HuH-7.5 (cell line): Measurements from ENCODE around the gene ELP5.

Source experiments
- DNase-seq: peaks from one replicate; pipeline ENCODE4 v3.0.0; 2011; ENCODE audit warnings: low spot score

The ELP5 gene, protein sequence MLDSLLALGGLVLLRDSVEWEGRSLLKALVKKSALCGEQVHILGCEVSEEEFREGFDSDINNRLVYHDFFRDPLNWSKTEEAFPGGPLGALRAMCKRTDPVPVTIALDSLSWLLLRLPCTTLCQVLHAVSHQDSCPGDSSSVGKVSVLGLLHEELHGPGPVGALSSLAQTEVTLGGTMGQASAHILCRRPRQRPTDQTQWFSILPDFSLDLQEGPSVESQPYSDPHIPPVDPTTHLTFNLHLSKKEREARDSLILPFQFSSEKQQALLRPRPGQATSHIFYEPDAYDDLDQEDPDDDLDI

DNA sequence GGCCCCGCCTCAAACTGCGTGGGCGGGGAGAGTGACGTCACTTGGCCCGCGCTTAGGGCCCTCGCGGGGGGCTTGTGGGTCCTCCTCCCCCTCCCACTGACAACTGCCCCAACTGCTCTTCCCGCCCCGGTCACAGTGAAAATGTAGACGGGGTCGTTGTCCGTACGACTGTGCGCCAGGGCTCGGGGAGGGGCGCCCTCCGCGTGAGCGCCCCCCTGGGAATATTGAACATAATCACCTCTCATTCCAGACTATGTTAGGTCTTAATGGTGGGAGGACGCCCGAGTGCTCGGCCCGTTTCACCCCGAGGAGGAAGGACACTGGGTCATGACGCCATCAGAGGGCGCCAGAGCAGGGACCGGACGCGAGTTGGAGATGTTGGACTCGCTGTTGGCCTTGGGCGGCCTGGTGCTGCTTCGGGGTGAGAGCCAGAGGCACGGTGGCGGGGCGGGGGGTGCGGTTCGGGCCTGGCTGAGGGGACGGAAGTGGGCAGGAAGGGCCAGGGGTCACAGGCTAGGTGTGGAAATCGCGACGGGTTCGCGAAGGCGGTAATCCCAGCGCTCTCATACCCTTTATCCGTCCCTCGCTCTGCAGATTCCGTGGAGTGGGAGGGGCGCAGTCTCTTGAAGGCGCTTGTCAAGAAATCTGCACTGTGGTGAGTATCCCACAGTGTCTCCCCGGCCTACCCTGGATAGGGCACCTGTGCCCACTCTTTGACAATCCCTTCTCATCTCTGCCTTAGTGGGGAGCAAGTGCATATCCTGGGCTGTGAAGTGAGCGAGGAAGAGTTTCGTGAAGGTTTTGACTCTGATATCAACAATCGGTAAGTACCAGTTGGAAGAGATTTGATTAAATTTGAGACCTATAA lies at the start of gene ELP5:
Gene ELP5 (plus strand): TSS at position 40 of the 868 bp plus-strand sequence. CDS start 336 bp downstream, at position 376.
- DNase-seq = peak; percentile 84

DNA sequence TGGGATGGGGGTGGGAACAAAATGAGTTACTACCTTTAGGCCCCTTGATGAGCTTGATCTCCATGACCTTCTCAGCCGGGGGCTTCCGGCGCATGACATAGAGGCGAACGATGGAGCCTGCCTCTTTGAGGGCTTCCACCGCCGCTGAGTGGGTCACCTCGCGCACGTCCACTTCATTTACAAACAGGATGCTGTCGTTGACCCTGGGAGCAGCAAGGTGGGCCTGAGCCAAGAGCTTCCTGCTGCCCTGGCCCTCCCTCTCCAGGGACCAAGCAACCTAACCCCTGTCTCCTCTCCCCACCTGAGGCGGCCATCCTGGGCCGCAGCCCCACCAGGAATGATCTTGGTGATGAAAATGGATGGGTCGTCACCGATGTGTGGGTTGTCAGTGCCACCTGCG lies 48.6 kb upstream of the ELP5 start:
- DNase-seq = no peak

DNA sequence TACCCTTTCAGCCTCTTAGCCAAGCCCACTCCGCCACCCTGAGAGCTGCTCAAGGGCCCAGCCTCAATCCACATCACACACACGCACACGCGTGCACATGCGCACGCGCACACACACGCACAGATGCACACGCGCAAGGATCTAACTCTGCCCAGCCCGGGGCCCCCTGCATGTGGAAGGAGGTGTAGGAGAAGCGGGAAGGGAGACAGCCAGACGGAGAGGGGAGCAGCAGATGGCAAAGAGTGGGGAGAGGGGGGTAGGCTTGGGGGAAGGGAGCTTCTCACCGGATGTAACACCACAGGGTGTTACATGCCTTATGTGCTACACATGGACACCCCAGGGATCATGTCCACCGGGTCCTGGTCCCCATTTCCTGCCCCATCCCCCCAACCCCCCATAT lies 47.7 kb upstream of the ELP5 start:
- DNase-seq = no peak

DNA sequence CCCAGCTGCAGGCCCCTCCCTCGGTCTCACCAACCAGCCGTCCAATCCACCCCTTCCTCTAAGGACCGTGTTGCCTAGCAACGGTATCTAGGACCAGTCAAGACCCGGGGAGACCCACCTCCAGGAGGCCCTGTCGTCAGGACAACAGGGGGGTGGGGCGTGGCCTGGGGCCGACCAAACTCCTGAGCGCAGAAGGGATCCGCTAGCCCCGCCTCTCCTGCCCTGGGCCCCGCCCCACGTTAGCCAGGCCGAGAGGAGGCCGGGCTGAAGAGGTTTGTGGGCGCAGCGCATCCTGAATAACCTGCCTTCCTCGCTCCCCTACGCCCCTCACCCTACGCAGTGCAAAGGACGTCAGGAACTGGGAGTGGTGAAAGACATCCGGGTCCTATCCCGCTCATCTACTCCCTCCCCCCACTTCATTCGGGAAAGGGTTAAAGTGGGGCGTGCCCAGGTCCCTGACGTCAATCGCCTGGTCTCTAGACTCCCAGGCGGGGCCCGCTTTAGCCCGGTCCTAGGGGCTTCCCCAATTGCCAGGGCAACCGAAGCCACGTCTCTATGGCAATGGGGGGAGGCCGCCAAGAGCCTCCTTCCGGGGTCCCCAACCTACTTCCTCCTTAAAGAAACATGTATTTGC lies 47.1 kb upstream of the ELP5 start:
- DNase-seq = no peak

DNA sequence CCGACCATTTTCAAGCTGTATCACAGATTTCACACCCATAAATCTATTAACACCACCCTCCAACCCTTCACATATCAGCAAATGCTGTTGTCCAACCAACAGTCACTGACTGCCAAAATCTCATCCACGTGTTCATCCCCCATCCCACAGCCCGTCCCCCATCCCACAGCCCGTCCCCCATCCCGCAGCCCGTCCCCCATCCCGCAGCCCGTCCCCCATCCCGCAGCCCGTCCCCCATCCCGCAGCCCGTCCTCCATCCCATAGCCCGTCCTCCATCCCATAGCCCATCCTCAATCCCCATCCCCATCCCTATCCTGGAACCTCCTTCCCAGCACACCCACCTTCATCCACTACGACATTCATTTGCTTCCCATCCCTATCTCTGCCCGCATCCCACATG lies 46.5 kb upstream of the ELP5 start:
- no peak for DNase-seq

DNA sequence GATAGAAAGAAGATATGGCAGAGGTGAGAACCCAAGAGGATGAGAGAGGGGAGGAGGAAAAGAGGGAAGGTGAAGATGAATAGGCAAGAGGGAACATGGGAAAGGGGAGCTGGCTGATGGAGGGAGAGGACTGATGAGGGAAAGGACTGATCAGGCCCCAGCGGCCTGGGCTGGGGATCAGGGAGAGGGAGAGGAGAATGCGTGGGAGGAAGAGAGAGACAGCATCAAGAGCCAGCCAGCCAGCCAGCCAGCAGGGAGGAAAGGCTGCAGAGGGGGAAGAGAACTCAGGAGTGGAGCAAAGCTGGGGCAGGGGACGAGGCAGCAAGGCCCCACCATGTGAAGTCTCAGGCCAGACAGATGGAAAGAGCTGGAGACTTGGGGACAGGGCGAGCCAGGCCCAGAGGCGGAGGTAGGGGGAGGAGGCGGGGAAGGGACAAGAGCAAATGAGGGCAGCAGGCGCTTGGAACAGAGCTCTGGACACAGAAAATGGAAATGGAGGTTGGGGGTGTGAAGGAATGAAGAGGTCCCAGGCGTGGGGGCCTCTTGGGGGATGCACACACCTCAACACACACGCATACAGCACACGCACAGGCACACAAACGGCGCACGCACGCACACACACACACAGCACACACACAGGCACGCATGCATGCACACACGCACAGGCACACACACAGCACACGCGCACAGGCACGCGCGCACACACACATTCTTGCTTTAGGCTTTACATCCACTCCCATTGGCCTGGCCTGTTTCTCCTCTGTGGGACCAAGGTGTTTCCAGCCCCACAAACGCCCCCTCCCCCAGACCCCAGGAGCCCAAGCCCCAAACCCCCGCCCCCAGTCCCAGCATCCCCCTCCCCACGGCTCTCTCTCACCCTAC lies 44.7 kb upstream of the ELP5 start:
- no peak for DNase-seq

DNA sequence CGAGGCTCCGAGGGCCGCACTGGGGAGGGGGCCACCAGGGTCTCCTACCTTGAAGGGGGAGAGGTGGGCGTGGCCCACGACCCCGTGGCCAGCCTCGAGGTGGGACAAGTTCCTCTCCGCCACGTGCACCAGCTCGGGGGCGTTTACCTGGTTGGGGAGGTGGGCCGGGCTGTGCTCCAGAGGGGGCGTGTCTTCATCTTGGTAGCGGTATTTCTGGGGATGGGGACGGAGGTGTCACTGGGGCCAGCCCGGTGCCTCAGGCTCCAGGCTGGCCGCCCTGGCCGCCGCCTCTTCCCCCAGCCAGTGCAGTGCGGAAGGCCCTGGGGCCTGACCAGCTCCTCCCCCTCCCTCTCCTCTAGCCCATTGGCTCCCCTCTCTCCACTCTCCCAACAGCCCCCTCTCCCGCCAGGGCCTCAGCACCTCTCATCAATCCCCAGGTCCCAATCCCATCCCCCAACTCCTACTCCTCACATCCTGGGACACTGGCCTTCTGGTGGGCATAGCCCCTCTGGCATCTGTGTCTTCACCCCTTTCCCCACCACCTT lies 43.9 kb upstream of the ELP5 start:
- no peak for DNase-seq

DNA sequence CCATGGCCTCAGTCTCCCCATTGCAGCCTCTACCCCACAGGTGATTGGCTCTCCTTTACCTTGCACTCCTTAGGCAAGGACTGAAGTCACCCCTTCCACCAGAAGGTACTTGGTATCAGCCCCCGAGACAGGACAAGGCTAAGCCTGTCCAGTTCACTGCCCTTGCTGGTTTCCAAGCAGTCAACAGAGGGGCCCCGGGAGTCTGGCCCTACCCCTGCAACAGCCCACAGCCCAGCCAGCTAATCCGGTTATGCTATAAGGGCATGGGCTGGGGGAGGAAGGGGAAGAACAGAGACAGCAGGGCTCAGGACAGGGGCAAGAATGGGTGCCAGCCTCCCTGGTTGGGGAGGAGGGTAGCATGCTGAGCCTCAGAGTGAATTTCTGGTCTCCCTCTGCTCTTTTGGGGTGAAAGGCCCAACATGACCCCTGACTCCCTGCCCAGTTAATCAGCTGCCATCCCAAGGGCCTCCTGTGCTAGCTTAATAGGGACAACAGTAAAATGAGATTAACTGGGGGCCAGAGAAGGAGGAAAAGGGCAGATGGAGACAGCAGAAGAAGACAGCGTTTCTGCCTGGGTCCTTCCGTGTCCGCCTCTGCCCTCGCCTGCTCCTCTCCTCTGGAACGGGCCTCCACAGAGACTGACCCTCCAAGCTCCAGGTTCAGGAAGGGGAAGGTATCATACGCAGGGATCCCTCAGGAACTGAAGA lies 43.1 kb upstream of the ELP5 start:
- DNase-seq = no peak

DNA sequence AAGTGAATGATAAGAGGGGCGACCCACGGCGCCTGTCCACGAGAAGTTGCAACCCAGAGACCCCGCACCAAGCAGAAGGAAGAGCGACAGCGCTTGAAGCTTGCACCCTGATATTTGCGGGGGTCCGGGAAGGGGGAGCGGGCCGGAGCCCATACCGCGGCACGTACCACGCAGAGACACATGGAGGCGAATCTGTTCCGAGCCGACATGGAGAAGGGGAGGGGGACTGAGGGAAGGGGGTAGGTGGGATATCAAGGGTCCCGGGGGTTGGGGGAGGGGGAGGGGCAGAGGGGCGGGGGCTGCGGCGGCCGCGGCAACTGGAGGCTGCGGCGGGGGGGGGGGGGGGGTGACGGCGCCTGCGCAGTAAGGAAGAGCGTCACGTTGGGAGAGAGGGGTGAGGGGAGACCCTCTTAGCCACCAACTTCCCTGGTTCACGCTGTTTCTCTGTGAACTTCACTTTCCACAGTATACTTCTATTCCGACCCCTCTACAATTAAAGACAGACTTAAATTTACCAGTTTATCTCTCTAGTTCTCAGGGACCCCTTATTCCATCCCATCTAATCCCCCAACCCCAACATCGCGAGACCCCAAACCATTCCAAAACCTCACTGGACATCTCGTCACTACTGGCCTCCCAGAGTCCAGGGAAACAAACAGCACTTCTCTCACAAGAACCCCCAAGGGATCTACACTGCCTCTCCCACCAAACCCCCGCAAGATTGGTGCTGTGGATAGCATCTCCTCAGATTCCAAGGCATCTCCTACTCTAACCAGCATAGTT lies 40.3 kb upstream of the ELP5 start:
- no peak for DNase-seq

DNA sequence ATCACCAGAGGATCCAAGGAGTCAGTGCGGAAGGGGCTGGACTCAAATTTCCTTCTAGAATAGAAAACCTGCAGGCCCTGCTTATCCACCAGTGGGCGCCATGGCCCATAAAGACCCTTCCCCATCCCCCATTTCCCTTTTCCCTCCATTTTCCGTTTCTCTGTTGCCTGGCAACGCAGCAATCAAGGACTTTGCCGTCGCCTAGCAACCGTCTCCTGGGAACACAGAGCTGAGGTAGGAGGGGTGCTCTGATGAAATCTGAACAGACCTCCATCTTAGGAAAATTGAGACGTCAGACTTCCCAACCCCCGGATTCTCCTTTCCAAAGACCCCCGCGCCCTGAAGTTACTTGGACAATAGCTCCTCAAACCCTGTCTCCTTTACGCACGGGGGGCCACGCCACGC lies 38.1 kb upstream of the ELP5 start:
- peak; percentile 71 for DNase-seq

DNA sequence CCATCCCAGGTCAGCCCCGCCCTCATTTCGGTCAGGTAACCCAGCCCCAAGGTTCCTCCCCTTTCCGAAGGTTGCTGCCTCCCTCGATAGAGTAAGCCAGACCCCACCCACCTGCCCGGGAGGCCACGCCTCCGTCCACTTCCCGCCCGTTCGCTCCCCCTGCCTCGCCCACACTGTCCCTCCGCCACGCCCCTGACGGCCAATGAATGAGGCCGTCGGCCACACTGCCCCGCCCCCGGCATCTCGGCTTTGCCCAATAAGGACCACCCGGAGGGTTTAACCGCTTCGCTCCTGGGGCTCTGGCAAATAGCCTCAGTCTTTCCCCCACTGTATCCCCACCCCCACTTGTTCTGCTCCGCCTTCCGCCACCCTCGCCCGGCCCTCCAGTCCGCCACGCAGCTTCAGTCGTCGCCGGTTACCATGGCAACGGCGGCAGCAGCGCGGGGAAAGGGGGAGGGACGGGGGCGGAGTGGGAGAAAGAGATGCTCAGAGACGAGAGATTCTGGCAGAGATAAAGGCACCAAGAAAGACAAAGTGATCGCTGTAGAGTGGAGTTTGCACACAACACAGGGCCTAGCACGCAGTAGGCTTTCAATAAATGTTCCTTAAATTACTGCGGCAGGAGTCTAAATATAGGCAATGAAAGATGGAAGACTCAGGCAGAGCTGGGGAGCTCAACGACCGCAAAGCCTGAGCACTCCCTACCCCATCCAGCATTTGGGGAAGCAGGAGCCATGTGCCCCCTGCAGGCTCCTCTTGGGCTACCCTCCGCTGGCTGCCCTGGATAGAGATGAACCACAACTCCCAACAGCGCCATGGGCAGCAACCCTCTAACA lies 37.5 kb upstream of the ELP5 start:
- peak; percentile 96 for DNase-seq

DNA sequence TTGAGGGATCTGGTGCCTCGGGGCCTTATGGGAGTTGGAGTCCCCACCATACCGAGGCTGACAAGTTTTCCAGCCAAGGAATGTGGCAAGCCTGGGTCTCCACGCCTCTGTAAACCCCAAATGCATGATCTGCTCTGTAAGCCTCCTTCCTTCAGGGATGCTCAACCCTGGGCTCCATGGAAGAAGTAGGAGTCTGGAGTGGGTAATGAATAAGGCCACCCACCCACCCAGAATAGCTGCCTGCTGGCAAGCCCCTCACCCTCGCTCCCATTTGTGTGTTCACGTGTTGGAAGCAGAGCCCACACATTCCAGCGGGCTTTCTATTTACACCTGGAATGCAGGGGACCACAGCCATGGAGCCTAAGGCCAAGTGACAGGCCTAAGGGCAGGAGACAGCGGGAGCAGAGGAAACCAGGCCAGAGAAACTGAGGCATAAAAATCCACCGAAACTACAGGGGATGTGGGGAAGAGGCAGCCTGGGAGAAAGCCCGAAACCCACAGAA lies 36.8 kb upstream of the ELP5 start:
- no peak for DNase-seq

DNA sequence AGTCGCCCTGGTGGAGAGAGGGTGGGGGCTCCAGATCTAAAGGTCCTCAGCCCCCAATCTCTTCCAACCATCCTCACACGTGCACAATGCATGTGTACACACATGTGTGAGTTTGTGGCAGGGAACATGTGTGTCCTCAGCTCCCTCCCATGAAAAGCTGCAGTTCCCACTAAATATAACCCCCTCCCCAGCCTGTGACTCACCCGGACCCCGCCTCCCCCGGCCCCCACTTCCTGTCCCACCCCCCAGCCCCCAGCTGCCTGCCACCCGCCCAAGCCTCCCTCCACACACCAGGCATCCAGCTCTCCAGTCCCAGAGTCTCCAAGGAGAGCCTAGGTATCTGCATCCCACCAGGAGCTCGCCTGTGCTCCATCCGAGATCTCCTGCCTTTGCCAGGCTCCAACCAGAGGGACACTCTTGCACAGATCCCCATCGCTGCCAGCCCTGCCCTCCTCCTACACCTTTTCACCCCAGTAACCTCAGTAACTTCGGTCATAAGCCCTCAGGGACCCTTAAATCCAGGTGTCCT lies 36.3 kb upstream of the ELP5 start:
- DNase-seq = no peak

DNA sequence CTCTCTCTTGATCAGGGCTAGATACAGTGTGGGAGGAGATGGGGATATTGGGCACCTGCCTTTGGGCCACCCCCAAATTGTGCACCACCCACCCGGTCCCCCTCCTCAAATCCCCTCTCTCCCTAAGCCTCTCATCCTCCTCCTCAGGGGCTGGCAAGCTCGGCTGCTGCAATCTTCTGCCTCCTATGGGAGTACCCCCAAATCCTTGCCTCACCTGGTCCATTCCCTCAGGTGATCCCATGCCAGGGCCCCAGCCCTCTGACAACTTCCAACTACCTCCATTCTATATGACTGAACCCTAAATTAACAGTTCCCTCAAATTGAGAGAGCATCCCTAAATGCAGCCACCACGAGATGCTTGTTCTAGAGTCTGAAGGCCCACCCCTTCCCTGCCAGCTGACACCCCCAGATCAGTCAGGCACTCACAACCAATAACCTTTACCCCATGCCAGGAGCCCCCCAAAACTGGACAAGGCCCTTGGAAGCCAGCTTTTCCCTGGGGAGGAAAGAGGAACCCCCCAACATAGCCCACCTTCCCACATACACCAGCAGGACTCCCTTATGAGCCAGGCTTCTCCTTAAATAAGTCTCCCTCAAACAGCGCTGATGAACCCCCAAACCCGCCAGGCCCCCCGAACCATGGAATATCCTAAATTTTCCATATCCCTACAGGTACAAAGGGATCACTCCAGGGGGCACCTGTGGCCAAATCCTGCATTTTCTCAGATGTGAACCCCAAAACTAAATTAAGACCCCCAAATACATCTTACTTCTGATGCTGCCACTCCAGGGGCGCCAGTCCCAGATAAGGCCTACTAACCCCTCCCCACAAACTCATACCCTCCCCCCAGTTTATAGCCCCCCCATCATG lies 35.5 kb upstream of the ELP5 start:
- no peak for DNase-seq

DNA sequence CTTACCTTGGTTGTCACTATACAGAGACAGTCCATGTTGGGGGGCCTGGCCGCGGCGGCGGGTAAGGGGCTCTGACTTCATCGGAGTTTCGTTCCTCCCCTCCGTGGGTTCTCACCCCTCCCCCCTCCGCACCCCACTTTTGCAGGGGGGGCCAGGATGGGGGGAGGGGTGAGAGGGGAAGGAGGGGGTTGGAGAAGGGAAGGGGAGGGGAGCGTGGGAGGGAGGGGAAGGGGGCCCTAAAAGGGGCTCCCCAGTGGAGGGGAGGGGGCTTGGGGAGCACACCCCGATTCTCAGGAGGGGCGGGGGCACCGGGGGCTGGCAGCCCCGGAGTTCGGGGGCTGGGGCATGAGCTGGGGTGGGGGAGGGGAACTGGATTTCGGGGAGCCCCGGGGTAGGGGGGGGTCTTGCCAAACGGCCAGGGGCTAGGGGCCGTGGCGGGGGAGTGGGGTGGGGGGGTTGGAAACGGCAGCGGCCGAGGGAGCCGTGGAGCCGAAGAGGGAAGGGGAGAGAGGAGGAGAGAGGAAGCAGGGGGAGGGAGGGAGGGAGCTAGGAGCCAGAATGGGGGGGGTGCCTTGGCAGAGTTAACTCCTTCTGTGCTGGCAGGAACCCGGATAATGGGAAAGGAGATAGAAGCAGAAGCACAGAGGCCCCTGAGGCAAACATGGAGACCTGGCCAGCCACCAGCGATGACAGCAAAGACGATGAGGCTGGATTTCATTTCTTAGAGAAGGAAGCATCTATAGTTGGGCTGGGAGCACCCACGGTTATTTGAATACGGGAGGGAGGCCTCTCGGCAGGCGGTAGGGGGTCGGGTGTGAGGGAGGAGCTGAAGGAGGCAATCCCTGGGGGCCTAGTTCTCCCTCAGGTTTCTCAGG lies 34.7 kb upstream of the ELP5 start:
- DNase-seq = no peak

DNA sequence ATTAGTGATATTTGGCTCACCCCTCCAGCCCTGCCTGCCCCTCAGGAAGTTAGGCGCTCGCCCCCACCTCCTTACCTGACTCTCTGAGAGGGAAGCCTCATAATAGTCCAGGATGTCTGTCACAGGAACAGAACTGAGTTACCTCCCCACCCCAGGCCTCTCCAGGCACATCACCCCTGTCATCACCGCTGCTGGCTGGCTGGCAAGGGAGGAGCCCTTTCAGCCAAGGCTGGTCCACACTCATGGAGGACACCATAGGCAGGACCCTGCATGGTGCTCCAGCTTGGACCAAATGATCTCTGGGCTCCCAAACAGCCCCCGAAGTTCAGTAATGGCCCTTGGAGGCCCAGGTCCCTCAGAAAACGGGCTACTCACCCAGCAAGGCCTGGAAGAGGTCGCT lies 33.8 kb upstream of the ELP5 start:
- DNase-seq = no peak

DNA sequence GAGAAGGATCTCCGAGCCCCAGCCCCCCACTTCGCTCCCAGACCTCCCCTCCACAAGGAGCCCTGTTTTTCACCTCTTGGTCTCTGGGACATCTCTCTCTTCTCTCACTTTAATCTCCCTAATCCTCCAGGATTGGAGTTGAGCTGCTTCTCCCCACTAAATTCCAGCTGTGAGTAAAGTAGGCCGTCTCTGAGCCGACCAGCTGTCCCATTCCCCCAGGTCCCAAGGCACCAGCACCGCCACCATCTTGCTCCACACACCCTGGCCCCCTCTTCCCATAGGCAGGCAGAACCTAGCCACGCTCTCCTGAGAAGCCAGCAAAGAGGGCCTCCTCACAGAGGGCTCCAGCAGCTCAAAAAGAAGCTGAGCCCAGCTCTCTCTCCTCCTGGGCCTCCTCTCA lies 33.3 kb upstream of the ELP5 start:
- DNase-seq = no peak
